HEK293T (cell line): Measurements from ENCODE around the gene EBF3.

Experiments used
- BHLHE40 ChIP-seq: fragments of 450-650 bp; IDR thresholded peaks from 2 replicates; pipeline ENCODE4 v1.6.1; 2016; ENCODE audit warnings: mild to moderate bottlenecking, moderate library complexity, borderline replicate concordance
- ELF4 ChIP-seq: fragments of 450-650 bp; IDR thresholded peaks from 2 replicates; pipeline ENCODE4 v1.6.1; 2017; ENCODE audit warnings: antibody characterized with exemption
- FOXM1 ChIP-seq: fragments of 450-650 bp; IDR thresholded peaks from 2 replicates; pipeline ENCODE4 v1.6.1; 2017; ENCODE audit warnings: mild to moderate bottlenecking, borderline replicate concordance
- NFRKB ChIP-seq: fragments of 450-650 bp; IDR thresholded peaks from 2 replicates; pipeline ENCODE4 v1.6.1; 2016; ENCODE audit warnings: mild to moderate bottlenecking, moderate library complexity
- SP1 ChIP-seq: fragments of 450-650 bp; IDR thresholded peaks from 2 replicates; pipeline ENCODE4 v1.6.1; 2017
- SUZ12 ChIP-seq: fragments of 450-650 bp; IDR thresholded peaks from 2 replicates; pipeline ENCODE4 v1.6.1; 2016; ENCODE audit warnings: mild to moderate bottlenecking
- TARDBP ChIP-seq: fragments of 450-650 bp; IDR thresholded peaks from 2 replicates; pipeline ENCODE4 v1.6.1; 2016

DNA sequence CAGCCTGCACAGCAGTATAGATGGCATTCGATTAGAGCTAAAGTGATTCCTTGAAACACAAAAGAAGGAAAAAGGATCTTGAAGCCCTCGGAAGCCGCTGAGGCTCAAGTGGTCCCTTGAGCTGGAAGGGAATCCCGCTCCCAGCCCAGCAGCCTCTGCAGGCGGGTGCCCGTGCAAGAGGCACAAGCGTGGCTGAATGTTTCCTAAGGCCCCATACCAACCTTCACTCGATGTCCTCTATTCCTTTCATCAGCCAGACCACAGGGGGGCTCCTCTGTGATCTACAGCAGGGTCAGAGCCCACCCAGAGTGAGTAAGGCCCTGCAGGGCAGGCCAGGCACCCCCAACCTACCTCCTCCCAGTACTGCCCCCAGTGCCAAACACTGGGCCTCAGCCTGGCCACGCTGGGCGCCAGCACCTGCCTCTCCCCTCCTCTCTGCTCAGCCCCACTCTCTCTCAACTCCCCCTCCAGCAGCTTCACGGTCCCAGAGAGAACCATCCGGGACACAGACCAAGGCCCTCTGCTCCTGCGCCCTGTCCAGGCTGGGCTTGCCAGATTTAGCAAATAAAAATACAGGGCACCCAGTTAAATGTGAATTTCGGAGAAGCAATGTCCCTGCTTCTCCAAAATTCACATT is 30.5 kb downstream of the EBF3 start:
- TF ChIP-seq BHLHE40 (no peak), SP1 (no peak), TARDBP (no peak), FOXM1 (no peak), NFRKB (no peak), SUZ12 (no peak), ELF4 (no peak)
